IMR-90 (cell line): ENCODE data around the gene CD274. TPM values are rescaled to one million over a fixed set of nuclear protein-coding genes. Genes with fewer than 3 reads are reported as not detected.
"Not testable (repeated sequence)": the region's sequence is repeated elsewhere in the genome, so short reads cannot be mapped to it uniquely, and the experiment has no call there.

ENCODE experiments used
- ATAC-seq: fragments of 200-7000 bp; cut with Tn5 transposase; 2 replicates; pipeline ENCODE4 v1.9.1; 2020; ENCODE audit warnings: low read depth, mild to moderate bottlenecking, moderate library complexity
- BruUV-seq: library from RNA; stranded (reverse); fragments of 400-500 nt; replicated peaks from 2 replicates; lab custom pipeline; 2021; lab: Mats Ljungman, UMichigan
- CTCF ChIA-PET: fragments of 300-600 bp; formaldehyde crosslinking; extraction: SDS; loops from one replicate; lab custom pipeline; 2021; ENCODE audit warnings: antibody characterized with exemption; lab: Yijun Ruan, JAX
- POLR2A ChIA-PET: fragments of 300-600 bp; sonication (Branson Sonifier 250); formaldehyde crosslinking; loops from one replicate; lab custom pipeline; 2022; ENCODE audit warnings: antibody characterized with exemption; ENCODE audit not compliant: unreplicated experiment; lab: Charles Lee
- DNase-seq: peaks from one replicate; pipeline ENCODE4 v3.0.0; 2013
- H2AFZ ChIP-seq: replicated peaks from 2 replicates; pipeline ENCODE3; 2013; ENCODE audit warnings: low read length, mild to moderate bottlenecking; ENCODE audit not compliant: poor library complexity
- H2AK5ac ChIP-seq: 2 replicates; pipeline ENCODE4 v1.6.1; 2013; ENCODE audit warnings: low read depth, low read length, inconsistent platforms
- H2AK9ac ChIP-seq: replicated peaks from 2 replicates; pipeline ENCODE3; 2013; ENCODE audit warnings: mild to moderate bottlenecking, low read depth, low read length, moderate library complexity; ENCODE audit not compliant: poor library complexity
- H2BK120ac ChIP-seq: 2 replicates; pipeline ENCODE4 v1.6.1; 2013; ENCODE audit warnings: low read depth, low read length, inconsistent platforms
- H2BK15ac ChIP-seq: 3 replicates; pipeline ENCODE4 v1.6.1; 2013; ENCODE audit warnings: low read depth, low read length, inconsistent platforms
- H2BK20ac ChIP-seq: 2 replicates; pipeline ENCODE4 v1.6.1; 2013; ENCODE audit warnings: low read depth, mild to moderate bottlenecking, inconsistent platforms, low read length, moderate library complexity
- H2BK5ac ChIP-seq: 2 replicates; pipeline ENCODE4 v1.6.1; 2013; ENCODE audit warnings: mild to moderate bottlenecking, low read depth, low read length, inconsistent platforms; ENCODE audit not compliant: poor library complexity, severe bottlenecking
- H3K14ac ChIP-seq: replicated peaks from 2 replicates; pipeline ENCODE4 v1.6.1; 2013; ENCODE audit warnings: low read depth, low read length, inconsistent platforms
- H3K18ac ChIP-seq: 2 replicates; pipeline ENCODE4 v1.6.1; 2013; ENCODE audit warnings: low read depth, low read length, control low read depth
- H3K23ac ChIP-seq: 2 replicates; pipeline ENCODE4 v1.6.1; 2013; ENCODE audit warnings: low read depth, low read length, inconsistent platforms
- H3K27ac ChIP-seq: 2 replicates; pipeline ENCODE4 v1.5.1; 2013; ENCODE audit warnings: mild to moderate bottlenecking, control low read depth, low read length; ENCODE audit not compliant: insufficient read depth
- H3K27me3 ChIP-seq: 2 replicates; pipeline ENCODE4 v1.6.1; 2013; ENCODE audit warnings: low read length; ENCODE audit not compliant: control insufficient read depth, insufficient read depth
- H3K36me3 ChIP-seq: 2 replicates; pipeline ENCODE4 v1.6.1; 2013; ENCODE audit warnings: low read length, mixed read lengths; ENCODE audit not compliant: control insufficient read depth, insufficient read depth
- H3K4ac ChIP-seq: 2 replicates; pipeline ENCODE4 v1.6.1; 2013; ENCODE audit warnings: low read depth, low read length, inconsistent platforms
- H3K4me1 ChIP-seq: 2 replicates; pipeline ENCODE4 v1.6.1; 2013; ENCODE audit warnings: low read length, mixed read lengths; ENCODE audit not compliant: control insufficient read depth, insufficient read depth
- H3K4me2 ChIP-seq: 2 replicates; pipeline ENCODE4 v1.6.1; 2013; ENCODE audit warnings: low read depth, mild to moderate bottlenecking, control low read depth, low read length, moderate library complexity
- H3K4me3 ChIP-seq: 2 replicates; pipeline ENCODE4 v1.5.1; 2013; ENCODE audit warnings: low read depth, mild to moderate bottlenecking, control low read depth, low read length, moderate library complexity; ENCODE audit not compliant: insufficient read depth
- H3K56ac ChIP-seq: 2 replicates; pipeline ENCODE4 v1.6.1; 2013; ENCODE audit warnings: low read length, inconsistent platforms; ENCODE audit not compliant: insufficient read depth; ENCODE audit errors: extremely low read depth
- H3K79me1 ChIP-seq, 2 experiments: 2 replicates each; pipeline ENCODE4 v1.6.1; 2013; ENCODE audit warnings: low read length in 2 of 2, inconsistent platforms in 1 of 2, low read depth in 1 of 2
- H3K9ac ChIP-seq: 2 replicates; pipeline ENCODE4 v1.6.1; 2013; ENCODE audit warnings: low read depth, low read length, control low read depth
- H3K9me1 ChIP-seq: 2 replicates; pipeline ENCODE4 v1.6.1; 2013; ENCODE audit warnings: low read length, inconsistent platforms; ENCODE audit not compliant: insufficient read depth
- H3K9me3 ChIP-seq: 2 replicates; pipeline ENCODE4 v1.6.1; 2013; ENCODE audit warnings: low read length; ENCODE audit not compliant: control insufficient read depth, insufficient read depth
- H4K20me1 ChIP-seq: 2 replicates; pipeline ENCODE4 v1.6.1; 2013; ENCODE audit warnings: low read length, inconsistent platforms; ENCODE audit not compliant: insufficient read depth
- H4K5ac ChIP-seq: 2 replicates; pipeline ENCODE4 v1.6.1; 2013; ENCODE audit warnings: mild to moderate bottlenecking, low read depth, low read length, control low read depth
- H4K8ac ChIP-seq, 2 experiments: 2 replicates each; pipeline ENCODE4 v1.6.1; 2013; ENCODE audit warnings: low read depth in 2 of 2, low read length in 2 of 2, control low read depth in 1 of 2, inconsistent platforms in 1 of 2
- H4K91ac ChIP-seq: 2 replicates; pipeline ENCODE4 v1.6.1; 2013; ENCODE audit warnings: low read depth, low read length, inconsistent platforms; ENCODE audit not compliant: insufficient read depth
- BHLHE40 ChIP-seq: fragments of 150-350 bp; IDR thresholded peaks from 2 replicates; pipeline ENCODE4 v1.6.1; 2016; ENCODE audit warnings: mild to moderate bottlenecking, low read depth, low read length
- USF2 ChIP-seq: fragments of 150-350 bp; IDR thresholded peaks from 2 replicates; pipeline ENCODE4 v1.6.1; 2017; ENCODE audit warnings: mild to moderate bottlenecking, antibody characterized with exemption, low read length, low read depth
- WGBS, 2 experiments: methylation state at CpG; one replicate each; pipeline versions ENCODE4 v1.1.5 to v1.1.7; 2013; ENCODE audit warnings: missing lambda C conversion rate in 2 of 2; ENCODE audit not compliant: insufficient read length in 1 of 2; ENCODE audit errors: extremely low coverage in 2 of 2; 5-methylcytosine and 5-hydroxymethylcytosine counted together
- dilution Hi-C: fragments of 300-500 bp; cut with HindIII; formaldehyde crosslinking; loops from one replicate; pipeline ENCODE4 v1.14.3; 2018; ENCODE audit warnings: low sequenced_read_pairs; ENCODE audit not compliant: unreplicated experiment
- in situ Hi-C: fragments of 300-500 bp; cut with MboI; formaldehyde crosslinking; loops from 3 replicates; pipeline ENCODE4 v1.14.3; 2019; ENCODE audit warnings: low sequenced_read_pairs, inconsistent platforms, mixed read lengths
- intact Hi-C: fragments of 100-400 bp; cut with micrococcal nuclease; formaldehyde crosslinking; loops from 2 replicates; pipeline ENCODE4 v1.10.0; 2022
- polyA plus RNA-seq, 3 experiments: library from polyadenylated mRNA; depleted of rRNA; stranded (reverse); fragments of >200 nt; gene quantifications; 2 replicates each; pipeline ENCODE4 v1.2.3, GENCODE V29; 2012; ENCODE audit warnings: low replicate concordance in 1 of 3
- total RNA-seq: library from RNA; depleted of rRNA; stranded (reverse); fragments of >200 nt; gene quantifications from 2 replicates; pipeline ENCODE4 v1.2.3, GENCODE V29; 2012

Gene CD274
- total and polyA plus RNA-seq, 2 of the 4 experiments (the other 2 are of a cell fraction) = 17.4 to 19.4 TPM

- CTCF ChIA-PET = no interaction called here
- POLR2A ChIA-PET = no interaction called here
These were observed 20.5 kb downstream of the CD274 start for GRCh38 chr9:5470816-5471215.

GRCh38 chr9:5475611-5476010 is 25.3 kb downstream of the CD274 start:
- H3K14ac ChIP-seq, ATAC-seq, dilution Hi-C loops, H2AK5ac ChIP-seq, POLR2A ChIA-PET, H2AFZ ChIP-seq, H3K27ac ChIP-seq, CTCF ChIA-PET, intact Hi-C loops, H2BK120ac ChIP-seq, in situ Hi-C loops, H4K8ac ChIP-seq, DNase-seq, H3K4me1 ChIP-seq, H3K4me2 ChIP-seq, H3K18ac ChIP-seq, H3K9me1 ChIP-seq, H4K5ac ChIP-seq, H3K9ac ChIP-seq, H3K36me3 ChIP-seq, H3K4ac ChIP-seq, H3K23ac ChIP-seq, H2BK20ac ChIP-seq, H2BK15ac ChIP-seq, H4K91ac ChIP-seq, H2BK5ac ChIP-seq, H3K56ac ChIP-seq, H2AK9ac ChIP-seq, H4K20me1 ChIP-seq, BruUV-seq, H3K4me3 ChIP-seq, H3K79me1 ChIP-seq, H3K27me3 ChIP-seq, H3K9me3 ChIP-seq: not testable (repeated sequence)
- WGBS, 2 experiments = no CpG with 5 or more reads among the region's 2 CpGs

More at GRCh38 chr9:5470816-5471215, 20.5 kb downstream of the CD274 start:
- Histone ChIP-seq H4K8ac (no peak overlapping the region; a peak in 1 of 4 replicates), H2AFZ (no peak overlapping the region), H4K20me1 (no peaks in the 10 kb centered on the region), H4K91ac (no peak overlapping the region), H3K79me1 (peaks cover 0 to 9% of the 10 kb centered on the region in 2 experiments; a peak in 1 of 4 replicates), H3K9ac (no peak overlapping the region), H2AK9ac (no peak overlapping the region), H3K4me2 (no peak overlapping the region), H3K18ac (no peak overlapping the region), H3K27ac (no peak overlapping the region), H2BK20ac (no peak overlapping the region), H3K36me3 (peaks cover 9% of the 10 kb centered on the region), H3K27me3 (no peaks in the 10 kb centered on the region), H2AK5ac (no peak overlapping the region), H3K9me1 (peaks cover 8% of the 10 kb centered on the region), H2BK120ac (no peak overlapping the region), H3K56ac (no peak overlapping the region), H3K9me3 (no peaks in the 10 kb centered on the region), H2BK5ac (no peak overlapping the region), H3K4ac (no peak overlapping the region), H2BK15ac (no peak overlapping the region), H3K4me3 (no peak overlapping the region), H3K14ac (no peak overlapping the region), H3K23ac (no peak overlapping the region), H4K5ac (no peak overlapping the region), H3K4me1 (no peaks in the 10 kb centered on the region)
- intact Hi-C loops = no loop called here
- BruUV-seq = no TSS peak
- TF ChIP-seq USF2 = no peak
- TF ChIP-seq BHLHE40 = no peak
- dilution Hi-C loops = no loop called here
- WGBS, 2 experiments = no CpG with 5 or more reads among the region's 3 CpGs
- DNase-seq (no peak), ATAC-seq (no peak)
- in situ Hi-C loops = loop anchor here (25.0 kb wide), 1 partner anchor 241 kb away; no protein-coding TSS in a partner anchor
